HepG2 (cell line): ENCODE results near the gene SLC29A1. TPM values are rescaled to one million over a fixed set of nuclear protein-coding genes. Genes with fewer than 3 reads are reported as not detected.

Experiments used
- CAMTA2 ChIP-seq: sonication (generic); formaldehyde crosslinking; IDR thresholded peaks from 2 replicates; pipeline ENCODE4 v1.4.0; 2020; ENCODE audit warnings: mild to moderate bottlenecking, missing genetic modification reagents, borderline replicate concordance
- EHMT2 ChIP-seq: fragments of 200-600 bp; sonication (generic); IDR thresholded peaks from 2 replicates; pipeline ENCODE4 v1.7.0; 2017; ENCODE audit warnings: antibody characterized with exemption, low read depth, low read length, borderline replicate concordance
- HMGA1 ChIP-seq: sonication (generic); formaldehyde crosslinking; conservative IDR thresholded peaks from 2 replicates; pipeline ENCODE4 v1.4.0; 2020; ENCODE audit warnings: missing genetic modification reagents
- MED1 ChIP-seq: sonication (generic); formaldehyde crosslinking; IDR thresholded peaks from 2 replicates; pipeline ENCODE4 v1.4.0; 2020; ENCODE audit warnings: missing genetic modification reagents
- NR2F1 ChIP-seq, 2 experiments: fragments of 450-650 bp in 1 of 2; formaldehyde crosslinking in 1 of 2; IDR thresholded peaks; 2 replicates each; pipeline versions ENCODE4 v1.5.0 to v1.6.1; 2016 to 2020; ENCODE audit warnings: mild to moderate bottlenecking in 1 of 2, missing compliant biosample characterization in 1 of 2, missing genetic modification reagents in 1 of 2, moderate library complexity in 1 of 2
- SALL1 ChIP-seq: sonication (generic); formaldehyde crosslinking; IDR thresholded peaks from 2 replicates; pipeline ENCODE4 v1.8.0; 2022; ENCODE audit warnings: mild to moderate bottlenecking, missing genetic modification reagents
- SKI ChIP-seq: fragments of 450-650 bp; IDR thresholded peaks from one replicate; pipeline ENCODE4 v1.6.1; 2018; ENCODE audit warnings: mild to moderate bottlenecking; ENCODE audit not compliant: partially characterized antibody
- SMARCC2 ChIP-seq: fragments of 450-650 bp; IDR thresholded peaks from 2 replicates; pipeline ENCODE4 v1.6.1; 2017; ENCODE audit warnings: antibody characterized with exemption, mild to moderate bottlenecking
- SNAI1 ChIP-seq: sonication (generic); formaldehyde crosslinking; IDR thresholded peaks from 2 replicates; pipeline ENCODE4 v1.5.0; 2020; ENCODE audit warnings: mild to moderate bottlenecking, missing genetic modification reagents, borderline replicate concordance
- SP140L ChIP-seq: sonication (generic); formaldehyde crosslinking; IDR thresholded peaks from 2 replicates; pipeline ENCODE4 v1.4.0; 2020; ENCODE audit warnings: missing genetic modification reagents, borderline replicate concordance
- SPEN ChIP-seq: sonication (generic); formaldehyde crosslinking; IDR thresholded peaks from 2 replicates; pipeline ENCODE4 v1.5.1; 2020; ENCODE audit warnings: low read depth, mild to moderate bottlenecking, missing genetic modification reagents
- TBX2 ChIP-seq: sonication (generic); formaldehyde crosslinking; IDR thresholded peaks from 2 replicates; pipeline ENCODE4 v1.5.0; 2020; ENCODE audit warnings: missing genetic modification reagents, mild to moderate bottlenecking, borderline replicate concordance
- ZBTB43 ChIP-seq: sonication (generic); formaldehyde crosslinking; conservative IDR thresholded peaks from 2 replicates; pipeline ENCODE4 v1.4.0; 2020; ENCODE audit warnings: missing genetic modification reagents
- ZNF749 ChIP-seq: sonication (generic); formaldehyde crosslinking; IDR thresholded peaks from 2 replicates; pipeline ENCODE4 v1.8.0; 2022; ENCODE audit warnings: mild to moderate bottlenecking, missing genetic modification reagents, moderate library complexity, borderline replicate concordance
- ZNF883 ChIP-seq: sonication (generic); formaldehyde crosslinking; IDR thresholded peaks from 2 replicates; pipeline ENCODE4 v1.5.1; 2020; ENCODE audit warnings: mild to moderate bottlenecking, missing genetic modification reagents; ENCODE audit errors: not compliant biosample characterization
- polyA plus RNA-seq, 8 experiments: library from polyadenylated mRNA; depleted of rRNA in 3 of 8; stranded (reverse) in 7 of 8; unstranded in 1 of 8; fragments of >200 nt; fragmentation: Illumina TruSeq in 4 of 8; extraction: Trizol in 4 of 8; gene quantifications; 2 replicates each; pipeline versions ENCODE4 v1.2.1 to v1.2.3, GENCODE V29; 2011 to 2016; ENCODE audit warnings: low read depth in 4 of 8, missing spikeins in 1 of 8, mixed read lengths in 1 of 8; ENCODE audit not compliant: insufficient read depth in 1 of 8
- total RNA-seq, 5 experiments: library from RNA; depleted of rRNA; stranded (reverse); fragments of >200 nt; fragmentation: Illumina TruSeq; extraction: Trizol; gene quantifications; 2 replicates each; pipeline ENCODE4 v1.2.3, GENCODE V29; 2016; ENCODE audit warnings: low read depth in 1 of 5
- TF ChIP-seq, protein P1 (sequence below): sonication (generic); formaldehyde crosslinking; IDR thresholded peaks from 2 replicates; pipeline ENCODE4 v1.5.0; 2020; ENCODE audit warnings: missing genetic modification reagents
- TF ChIP-seq, protein P2 (sequence below): sonication (generic); formaldehyde crosslinking; IDR thresholded peaks from 2 replicates; pipeline ENCODE4 v1.4.0; 2020; ENCODE audit warnings: mild to moderate bottlenecking, missing genetic modification reagents
- TF ChIP-seq, protein P3 (sequence below): sonication (generic); formaldehyde crosslinking; IDR thresholded peaks from 2 replicates; pipeline ENCODE4 v1.4.0; 2020; ENCODE audit warnings: missing genetic modification reagents, borderline replicate concordance
- TF ChIP-seq, protein P4 (sequence below): sonication (generic); formaldehyde crosslinking; IDR thresholded peaks from 2 replicates; pipeline ENCODE4 v1.5.0; 2020; ENCODE audit warnings: mild to moderate bottlenecking, missing genetic modification reagents, borderline replicate concordance

The SLC29A1 gene
- total and polyA plus RNA-seq, 2 of the 13 experiments (the other 11 are each of a cell fraction or from before 2014, with no cell fraction given) = 43.2 to 106 TPM

GRCh38 chr6:44221291-44221960, 2.0 kb upstream of the SLC29A1 start (continued):
- TF ChIP-seq, protein P1, sequence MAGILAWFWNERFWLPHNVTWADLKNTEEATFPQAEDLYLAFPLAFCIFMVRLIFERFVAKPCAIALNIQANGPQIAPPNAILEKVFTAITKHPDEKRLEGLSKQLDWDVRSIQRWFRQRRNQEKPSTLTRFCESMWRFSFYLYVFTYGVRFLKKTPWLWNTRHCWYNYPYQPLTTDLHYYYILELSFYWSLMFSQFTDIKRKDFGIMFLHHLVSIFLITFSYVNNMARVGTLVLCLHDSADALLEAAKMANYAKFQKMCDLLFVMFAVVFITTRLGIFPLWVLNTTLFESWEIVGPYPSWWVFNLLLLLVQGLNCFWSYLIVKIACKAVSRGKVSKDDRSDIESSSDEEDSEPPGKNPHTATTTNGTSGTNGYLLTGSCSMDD = no peak
- TF ChIP-seq ZNF749 (CRISPR knock-in tag) (no peak), SKI (peak; percentile 13), CAMTA2 (CRISPR knock-in tag) (no peak), SALL1 (CRISPR knock-in tag) (peak; percentile 56; the same call in 1 of the 2 replicates), NR2F1 (CRISPR knock-in tag; IDR thresholded peaks at IDR 0.05) (0 out of 4 replicates have a peak, but pooled peaks of 1 of the 2 experiments have one; percentile 25), EHMT2 (no peak), HMGA1 (CRISPR knock-in tag) (no peak), ZBTB43 (CRISPR knock-in tag) (no peak; the same call in 1 of the 2 replicates), SMARCC2 (no peak), TBX2 (CRISPR knock-in tag) (peak; percentile 57; the same call in 1 of the 2 replicates), SPEN (CRISPR knock-in tag) (peak; percentile 62; the same call in 1 of the 2 replicates), ZNF883 (CRISPR knock-in tag) (no peak), SP140L (CRISPR knock-in tag) (no peak), MED1 (CRISPR knock-in tag) (peak; percentile 78), SNAI1 (no peak)
- TF ChIP-seq, protein P2, sequence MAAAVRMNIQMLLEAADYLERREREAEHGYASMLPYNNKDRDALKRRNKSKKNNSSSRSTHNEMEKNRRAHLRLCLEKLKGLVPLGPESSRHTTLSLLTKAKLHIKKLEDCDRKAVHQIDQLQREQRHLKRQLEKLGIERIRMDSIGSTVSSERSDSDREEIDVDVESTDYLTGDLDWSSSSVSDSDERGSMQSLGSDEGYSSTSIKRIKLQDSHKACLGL (CRISPR knock-in tag) = peak; percentile 69
- TF ChIP-seq, protein P3, sequence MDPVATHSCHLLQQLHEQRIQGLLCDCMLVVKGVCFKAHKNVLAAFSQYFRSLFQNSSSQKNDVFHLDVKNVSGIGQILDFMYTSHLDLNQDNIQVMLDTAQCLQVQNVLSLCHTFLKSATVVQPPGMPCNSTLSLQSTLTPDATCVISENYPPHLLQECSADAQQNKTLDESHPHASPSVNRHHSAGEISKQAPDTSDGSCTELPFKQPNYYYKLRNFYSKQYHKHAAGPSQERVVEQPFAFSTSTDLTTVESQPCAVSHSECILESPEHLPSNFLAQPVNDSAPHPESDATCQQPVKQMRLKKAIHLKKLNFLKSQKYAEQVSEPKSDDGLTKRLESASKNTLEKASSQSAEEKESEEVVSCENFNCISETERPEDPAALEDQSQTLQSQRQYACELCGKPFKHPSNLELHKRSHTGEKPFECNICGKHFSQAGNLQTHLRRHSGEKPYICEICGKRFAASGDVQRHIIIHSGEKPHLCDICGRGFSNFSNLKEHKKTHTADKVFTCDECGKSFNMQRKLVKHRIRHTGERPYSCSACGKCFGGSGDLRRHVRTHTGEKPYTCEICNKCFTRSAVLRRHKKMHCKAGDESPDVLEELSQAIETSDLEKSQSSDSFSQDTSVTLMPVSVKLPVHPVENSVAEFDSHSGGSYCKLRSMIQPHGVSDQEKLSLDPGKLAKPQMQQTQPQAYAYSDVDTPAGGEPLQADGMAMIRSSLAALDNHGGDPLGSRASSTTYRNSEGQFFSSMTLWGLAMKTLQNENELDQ (CRISPR knock-in tag) = no peak
- TF ChIP-seq, protein P4, sequence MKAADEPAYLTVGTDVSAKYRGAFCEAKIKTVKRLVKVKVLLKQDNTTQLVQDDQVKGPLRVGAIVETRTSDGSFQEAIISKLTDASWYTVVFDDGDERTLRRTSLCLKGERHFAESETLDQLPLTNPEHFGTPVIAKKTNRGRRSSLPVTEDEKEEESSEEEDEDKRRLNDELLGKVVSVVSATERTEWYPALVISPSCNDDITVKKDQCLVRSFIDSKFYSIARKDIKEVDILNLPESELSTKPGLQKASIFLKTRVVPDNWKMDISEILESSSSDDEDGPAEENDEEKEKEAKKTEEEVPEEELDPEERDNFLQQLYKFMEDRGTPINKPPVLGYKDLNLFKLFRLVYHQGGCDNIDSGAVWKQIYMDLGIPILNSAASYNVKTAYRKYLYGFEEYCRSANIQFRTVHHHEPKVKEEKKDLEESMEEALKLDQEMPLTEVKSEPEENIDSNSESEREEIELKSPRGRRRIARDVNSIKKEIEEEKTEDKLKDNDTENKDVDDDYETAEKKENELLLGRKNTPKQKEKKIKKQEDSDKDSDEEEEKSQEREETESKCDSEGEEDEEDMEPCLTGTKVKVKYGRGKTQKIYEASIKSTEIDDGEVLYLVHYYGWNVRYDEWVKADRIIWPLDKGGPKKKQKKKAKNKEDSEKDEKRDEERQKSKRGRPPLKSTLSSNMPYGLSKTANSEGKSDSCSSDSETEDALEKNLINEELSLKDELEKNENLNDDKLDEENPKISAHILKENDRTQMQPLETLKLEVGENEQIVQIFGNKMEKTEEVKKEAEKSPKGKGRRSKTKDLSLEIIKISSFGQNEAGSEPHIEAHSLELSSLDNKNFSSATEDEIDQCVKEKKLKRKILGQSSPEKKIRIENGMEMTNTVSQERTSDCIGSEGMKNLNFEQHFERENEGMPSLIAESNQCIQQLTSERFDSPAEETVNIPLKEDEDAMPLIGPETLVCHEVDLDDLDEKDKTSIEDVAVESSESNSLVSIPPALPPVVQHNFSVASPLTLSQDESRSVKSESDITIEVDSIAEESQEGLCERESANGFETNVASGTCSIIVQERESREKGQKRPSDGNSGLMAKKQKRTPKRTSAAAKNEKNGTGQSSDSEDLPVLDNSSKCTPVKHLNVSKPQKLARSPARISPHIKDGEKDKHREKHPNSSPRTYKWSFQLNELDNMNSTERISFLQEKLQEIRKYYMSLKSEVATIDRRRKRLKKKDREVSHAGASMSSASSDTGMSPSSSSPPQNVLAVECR = peak; percentile 59; the same call in 1 of the 2 replicates
